NT2/D1 (cell line): ENCODE measurements around the gene FRY.

Source experiments
- SUZ12 ChIP-seq: IDR thresholded peaks from 2 replicates; pipeline ENCODE4 v1.6.1; 2011; ENCODE audit not compliant: insufficient read length, insufficient read depth; ENCODE audit errors: extremely low read depth
- YY1 ChIP-seq: IDR thresholded peaks from 2 replicates; pipeline ENCODE4 v1.6.1; 2011; ENCODE audit not compliant: insufficient read length, insufficient read depth
- ZNF274 ChIP-seq: IDR thresholded peaks from 2 replicates; pipeline ENCODE4 v1.6.1; 2011; ENCODE audit warnings: mild to moderate bottlenecking, low read depth, low read length

DNA sequence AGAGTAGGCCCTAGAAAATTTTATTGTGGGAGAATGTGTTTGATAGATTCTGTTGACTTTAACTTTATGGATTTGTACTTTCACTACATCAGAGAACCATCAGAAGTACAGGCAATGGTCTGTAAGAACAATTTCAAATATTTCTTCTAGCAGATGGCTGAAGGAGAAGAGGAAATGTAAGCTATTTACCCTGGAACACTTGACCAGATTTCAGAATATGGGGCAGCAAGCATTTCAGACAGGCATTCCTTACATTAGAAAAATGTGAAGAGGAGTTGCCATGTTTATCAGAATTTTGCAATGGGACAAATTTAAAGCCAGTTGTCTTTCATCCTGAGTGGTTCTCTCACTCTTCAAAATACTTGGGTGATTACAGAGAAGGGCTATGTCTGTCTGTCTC, 7.5 kb downstream of the FRY start:
- no peak for TF ChIP-seq SUZ12
- TF ChIP-seq YY1 = no peak
- TF ChIP-seq ZNF274 = no peak
